ENCODE measurements around the gene FABP1. TPM values are rescaled to one million over a fixed set of nuclear protein-coding genes. Genes with fewer than 3 reads are reported as not detected.

FABP1 gene
- polyA plus RNA-seq, 1 donor = 0.48 TPM

- DNase-seq (ENCODE audit: low read depth) = no peak
Observed at GRCh38 chr2:88137833-88138232, 10.0 kb upstream of the FABP1 start.

- DNase-seq (ENCODE audit: low read depth) = no peak
Observed at GRCh38 chr2:88136817-88137216, 9.0 kb upstream of the FABP1 start.

- DNase-seq (ENCODE audit: low read depth) = no peak
Observed at GRCh38 chr2:88133875-88134274, 6.0 kb upstream of the FABP1 start.

GRCh38 chr2:88131999-88132368 is 4.1 kb upstream of the FABP1 start:
- no peak for DNase-seq (ENCODE audit: low read depth)

- no peak for DNase-seq (ENCODE audit: low read depth)
Observed at GRCh38 chr2:88131201-88131998, 3.5 kb upstream of the FABP1 start.

- DNase-seq (ENCODE audit: low read depth) = no peak
Observed at GRCh38 chr2:88129313-88129959, 1.6 kb upstream of the FABP1 start.

- DNase-seq (ENCODE audit: low read depth) = no peak
Observed at GRCh38 chr2:88128654-88129312, 921 bp upstream of the FABP1 start.

GRCh38 chr2:88127638-88127887 is 299 bp downstream of the FABP1 start:
- DNase-seq (ENCODE audit: low read depth) = no peak

GRCh38 chr2:88126772-88127637 is 857 bp downstream of the FABP1 start:
- DNase-seq (ENCODE audit: low read depth) = no peak

GRCh38 chr2:88125924-88126771 is 1.7 kb downstream of the FABP1 start:
- DNase-seq (ENCODE audit: low read depth) = no peak

GRCh38 chr2:88125344-88125923 is 2.4 kb downstream of the FABP1 start:
- DNase-seq (ENCODE audit: low read depth) = no peak

GRCh38 chr2:88123975-88124917 is 3.6 kb downstream of the FABP1 start:
- DNase-seq (ENCODE audit: low read depth) = no peak

GRCh38 chr2:88123164-88123974 is 4.5 kb downstream of the FABP1 start:
- no peak for DNase-seq (ENCODE audit: low read depth)

GRCh38 chr2:88122141-88122884 is 5.5 kb downstream of the FABP1 start:
- no peak for DNase-seq (ENCODE audit: low read depth)

GRCh38 chr2:88121678-88122077 is 6.2 kb downstream of the FABP1 start:
- no peak for DNase-seq (ENCODE audit: low read depth)

GRCh38 chr2:88117973-88118372 is 9.9 kb downstream of the FABP1 start:
- no peak for DNase-seq (ENCODE audit: low read depth)

GRCh38 chr2:88116669-88117432 is 11.0 kb downstream of the FABP1 start:
- DNase-seq (ENCODE audit: low read depth) = no peak
